WERI-Rb-1 (cell line): ENCODE measurements around the gene NR5A2.

Experiments used
- DNase-seq: peaks from one replicate; pipeline ENCODE4 v3.0.0-alpha.2; 2020
- H3K27ac ChIP-seq: fragments of 250-450 bp; sonication (Bioruptor Pico); 2 replicates; pipeline ENCODE4 v1.5.1; 2020; ENCODE audit warnings: mild to moderate bottlenecking, moderate library complexity
- H3K27me3 ChIP-seq: fragments of 250-450 bp; sonication (Bioruptor Pico); 2 replicates; pipeline ENCODE4 v1.5.1; 2021; ENCODE audit warnings: mild to moderate bottlenecking, low read depth, moderate library complexity; ENCODE audit not compliant: insufficient read depth, severe bottlenecking
- H3K36me3 ChIP-seq: fragments of 250-450 bp; sonication (Bioruptor Pico); 2 replicates; pipeline ENCODE4 v1.5.1; 2020; ENCODE audit warnings: mild to moderate bottlenecking, moderate library complexity
- H3K4me3 ChIP-seq: 2 replicates; pipeline ENCODE4 v1.5.1; 2011; ENCODE audit warnings: low read depth, mild to moderate bottlenecking, control low read depth, low read length
- H3K9me3 ChIP-seq: fragments of 250-450 bp; sonication (Bioruptor Pico); 2 replicates; pipeline ENCODE4 v1.5.1; 2021; ENCODE audit warnings: mild to moderate bottlenecking, moderate library complexity; ENCODE audit not compliant: severe bottlenecking
- TF ChIP-seq, protein P1 (sequence below): IDR thresholded peaks from 2 replicates; pipeline ENCODE4 v1.5.1; 2011; ENCODE audit warnings: low read depth, mild to moderate bottlenecking, control low read depth, inconsistent platforms, low read length

NR5A2 gene

DNA sequence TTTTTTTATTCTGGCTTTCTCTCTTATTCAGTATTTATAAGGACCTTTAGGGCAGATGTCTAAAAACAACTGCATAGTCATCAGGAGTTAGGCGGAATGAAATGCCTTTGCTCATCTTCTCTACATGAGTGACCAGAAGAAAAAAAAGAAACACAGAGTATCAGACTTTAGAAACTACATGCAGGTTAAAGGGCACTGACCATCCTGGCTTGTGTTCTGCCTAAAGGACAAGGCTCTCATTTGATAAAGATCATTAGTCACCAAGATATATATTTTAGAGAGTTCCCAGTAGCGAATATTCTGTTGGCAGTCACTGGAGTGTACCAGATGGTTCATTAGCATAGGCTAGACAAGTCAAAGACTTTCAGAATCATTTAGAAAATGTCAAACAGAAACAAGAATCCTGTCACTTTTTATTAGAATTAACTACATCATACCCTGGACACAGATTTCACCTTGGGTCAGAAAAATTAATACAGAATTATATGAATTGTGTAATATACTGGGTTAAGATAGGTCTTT lies 145.6 kb downstream of the NR5A2 start:
- Histone ChIP-seq H3K27me3 (no peaks in the 10 kb centered on the region), H3K4me3 (no peak overlapping the region)

DNA sequence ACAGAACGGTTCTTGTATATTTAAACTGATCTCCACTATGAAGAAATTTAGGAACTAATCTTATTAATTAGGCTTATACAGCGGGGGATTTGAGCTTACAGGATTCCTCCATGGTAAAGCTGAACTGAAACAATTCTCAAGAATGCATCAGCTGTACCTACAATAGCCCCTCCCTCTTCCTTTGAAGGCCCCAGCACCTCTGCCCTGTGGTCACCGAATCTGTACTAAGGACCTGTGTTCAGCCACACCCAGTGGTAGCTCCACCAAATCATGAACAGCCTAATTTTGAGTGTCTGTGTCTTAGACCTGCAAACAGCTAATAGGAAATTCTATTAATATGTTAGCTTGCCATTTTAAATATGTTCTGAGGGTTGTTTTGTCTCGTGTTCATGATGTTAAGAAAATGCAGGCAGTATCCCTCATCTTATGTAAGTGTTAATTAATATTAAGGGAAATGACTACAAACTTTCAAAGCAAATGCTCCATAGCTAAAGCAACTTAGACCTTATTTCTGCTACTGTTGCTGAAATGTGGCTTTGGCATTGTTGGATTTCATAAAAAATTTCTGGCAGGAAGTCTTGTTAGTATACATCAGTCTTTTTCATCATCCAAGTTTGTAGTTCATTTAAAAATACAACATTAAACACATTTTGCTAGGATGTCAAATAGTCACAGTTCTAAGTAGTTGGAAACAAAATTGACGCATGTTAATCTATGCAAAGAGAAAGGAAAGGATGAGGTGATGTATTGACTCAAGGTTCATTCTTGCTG lies 147.2 kb downstream of the NR5A2 start:
- no peak for DNase-seq
- TF ChIP-seq, protein P1, sequence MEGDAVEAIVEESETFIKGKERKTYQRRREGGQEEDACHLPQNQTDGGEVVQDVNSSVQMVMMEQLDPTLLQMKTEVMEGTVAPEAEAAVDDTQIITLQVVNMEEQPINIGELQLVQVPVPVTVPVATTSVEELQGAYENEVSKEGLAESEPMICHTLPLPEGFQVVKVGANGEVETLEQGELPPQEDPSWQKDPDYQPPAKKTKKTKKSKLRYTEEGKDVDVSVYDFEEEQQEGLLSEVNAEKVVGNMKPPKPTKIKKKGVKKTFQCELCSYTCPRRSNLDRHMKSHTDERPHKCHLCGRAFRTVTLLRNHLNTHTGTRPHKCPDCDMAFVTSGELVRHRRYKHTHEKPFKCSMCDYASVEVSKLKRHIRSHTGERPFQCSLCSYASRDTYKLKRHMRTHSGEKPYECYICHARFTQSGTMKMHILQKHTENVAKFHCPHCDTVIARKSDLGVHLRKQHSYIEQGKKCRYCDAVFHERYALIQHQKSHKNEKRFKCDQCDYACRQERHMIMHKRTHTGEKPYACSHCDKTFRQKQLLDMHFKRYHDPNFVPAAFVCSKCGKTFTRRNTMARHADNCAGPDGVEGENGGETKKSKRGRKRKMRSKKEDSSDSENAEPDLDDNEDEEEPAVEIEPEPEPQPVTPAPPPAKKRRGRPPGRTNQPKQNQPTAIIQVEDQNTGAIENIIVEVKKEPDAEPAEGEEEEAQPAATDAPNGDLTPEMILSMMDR, result no peak

More for the DNA sequence above, 145.6 kb downstream of the NR5A2 start:
- Histone ChIP-seq H3K36me3 (no peaks in the 10 kb centered on the region), H3K9me3 (no peaks in the 10 kb centered on the region), H3K27ac (no peak overlapping the region)
- TF ChIP-seq, protein P1, result no peak
- DNase-seq, result no peak

GRCh38 chr1:200176181-200176580 lies 148.7 kb downstream of the NR5A2 start:
- DNase-seq, result no peak
- no peaks in the 10 kb centered on the region for H3K9me3 ChIP-seq
- TF ChIP-seq, protein P1, result no peak

More for the DNA sequence above, 147.2 kb downstream of the NR5A2 start:
- Histone ChIP-seq H3K4me3 (no peak overlapping the region), H3K36me3 (no peaks in the 10 kb centered on the region), H3K9me3 (no peaks in the 10 kb centered on the region), H3K27ac (no peak overlapping the region), H3K27me3 (no peaks in the 10 kb centered on the region)

GRCh38 chr1:200176798-200177197 lies 149.3 kb downstream of the NR5A2 start:
- Histone ChIP-seq H3K27ac (no peak overlapping the region), H3K36me3 (no peaks in the 10 kb centered on the region), H3K27me3 (no peaks in the 10 kb centered on the region), H3K4me3 (no peak overlapping the region), H3K9me3 (no peaks in the 10 kb centered on the region)
- TF ChIP-seq, protein P1, result no peak
- DNase-seq, result no peak

More at GRCh38 chr1:200176181-200176580, 148.7 kb downstream of the NR5A2 start:
- Histone ChIP-seq H3K4me3 (no peak overlapping the region), H3K27me3 (no peaks in the 10 kb centered on the region), H3K27ac (no peak overlapping the region), H3K36me3 (no peaks in the 10 kb centered on the region)

GRCh38 chr1:200178340-200178739 lies 150.8 kb downstream of the NR5A2 start:
- no peak for DNase-seq
- no peaks in the 10 kb centered on the region for H3K9me3 ChIP-seq
- no peak overlapping the region for H3K27ac ChIP-seq
- no peak overlapping the region for H3K4me3 ChIP-seq
- no peaks in the 10 kb centered on the region for H3K27me3 ChIP-seq
- TF ChIP-seq, protein P1, result no peak
- no peaks in the 10 kb centered on the region for H3K36me3 ChIP-seq
